Hepatocyte (in vitro differentiated cells): ENCODE measurements around the gene MCM6. TPM values are rescaled to one million over a fixed set of nuclear protein-coding genes. Genes with fewer than 3 reads are reported as not detected.

ENCODE experiments used
- DNase-seq: peaks from one replicate; pipeline ENCODE4 v3.0.0-alpha.2; 2016; ENCODE audit warnings: low spot score
- H2AFZ ChIP-seq: fragments of 200-600 bp; sonication (generic); 2 replicates; pipeline ENCODE4 v1.6.0; 2016; ENCODE audit warnings: antibody characterized with exemption, mild to moderate bottlenecking
- H3K27ac ChIP-seq: fragments of 200-600 bp; sonication (generic); 2 replicates; pipeline ENCODE4 v1.5.1; 2016; ENCODE audit warnings: mild to moderate bottlenecking
- H3K27me3 ChIP-seq: fragments of 200-600 bp; sonication (generic); 2 replicates; pipeline ENCODE4 v1.6.1; 2016
- H3K36me3 ChIP-seq: fragments of 200-600 bp; sonication (generic); replicated peaks from 2 replicates; pipeline ENCODE4 v1.5.1; 2016; ENCODE audit warnings: low read depth; ENCODE audit not compliant: insufficient read depth
- H3K4me1 ChIP-seq: fragments of 200-600 bp; sonication (generic); 2 replicates; pipeline ENCODE4 v1.5.1; 2016; ENCODE audit warnings: mild to moderate bottlenecking, moderate library complexity; ENCODE audit not compliant: insufficient read depth
- H3K4me2 ChIP-seq: fragments of 200-600 bp; sonication (generic); 2 replicates; pipeline ENCODE4 v1.6.0; 2016
- H3K4me3 ChIP-seq: fragments of 200-600 bp; sonication (generic); 2 replicates; pipeline ENCODE4 v1.5.1; 2016; ENCODE audit warnings: mild to moderate bottlenecking
- H3K79me2 ChIP-seq: fragments of 200-600 bp; sonication (generic); 2 replicates; pipeline ENCODE4 v1.6.0; 2017; ENCODE audit warnings: mild to moderate bottlenecking
- H3K9me2 ChIP-seq: fragments of 200-600 bp; sonication (generic); replicated peaks from 2 replicates; pipeline ENCODE4 v1.6.0; 2017; ENCODE audit warnings: mild to moderate bottlenecking; ENCODE audit not compliant: insufficient read depth
- H3K9me3 ChIP-seq: fragments of 200-600 bp; sonication (generic); 2 replicates; pipeline ENCODE4 v1.5.1; 2016; ENCODE audit warnings: low read depth, mild to moderate bottlenecking
- H4K20me1 ChIP-seq: fragments of 200-600 bp; sonication (generic); 2 replicates; pipeline ENCODE4 v1.6.0; 2016; ENCODE audit warnings: mild to moderate bottlenecking; ENCODE audit not compliant: insufficient read depth, poor library complexity, severe bottlenecking
- EZH2 ChIP-seq: fragments of 200-600 bp; sonication (generic); IDR thresholded peaks from 2 replicates; pipeline ENCODE4 v1.6.1; 2016; ENCODE audit warnings: antibody characterized with exemption, mild to moderate bottlenecking, borderline replicate concordance
- EZH2phosphoT487 ChIP-seq: fragments of 200-600 bp; sonication (generic); IDR thresholded peaks from one replicate; pipeline ENCODE4 v1.6.1; 2018; ENCODE audit warnings: antibody characterized with exemption, mild to moderate bottlenecking, low read depth, moderate library complexity; ENCODE audit not compliant: unreplicated experiment, severe bottlenecking
- WGBS: methylation state at CpG from one replicate; pipeline ENCODE4 v1.1.6; 2016; ENCODE audit warnings: low lambda C conversion rate; ENCODE audit errors: missing lambda C conversion rate; 5-methylcytosine and 5-hydroxymethylcytosine counted together
- polyA plus RNA-seq: library from polyadenylated mRNA; unstranded; fragments of >200 nt; fragmentation: Nextera tagmentation; extraction: Ambion mirVana; gene quantifications from 2 replicates; pipeline ENCODE4 v1.2.1, GENCODE V29; 2016
- total RNA-seq: library from RNA; depleted of rRNA; stranded (reverse); fragments of >200 nt; gene quantifications from 2 replicates; pipeline ENCODE4 v1.2.3, GENCODE V29; 2014
- TF ChIP-seq, protein P1 (sequence below): fragments of 200-600 bp; sonication (generic); IDR thresholded peaks from 2 replicates; pipeline ENCODE4 v1.5.1; 2016; ENCODE audit warnings: antibody characterized with exemption, mild to moderate bottlenecking; ENCODE audit not compliant: poor library complexity

Gene MCM6
- total and polyA plus RNA-seq, 2 experiments from 2014 or later: 8.3 to 17.9 TPM

DNA sequence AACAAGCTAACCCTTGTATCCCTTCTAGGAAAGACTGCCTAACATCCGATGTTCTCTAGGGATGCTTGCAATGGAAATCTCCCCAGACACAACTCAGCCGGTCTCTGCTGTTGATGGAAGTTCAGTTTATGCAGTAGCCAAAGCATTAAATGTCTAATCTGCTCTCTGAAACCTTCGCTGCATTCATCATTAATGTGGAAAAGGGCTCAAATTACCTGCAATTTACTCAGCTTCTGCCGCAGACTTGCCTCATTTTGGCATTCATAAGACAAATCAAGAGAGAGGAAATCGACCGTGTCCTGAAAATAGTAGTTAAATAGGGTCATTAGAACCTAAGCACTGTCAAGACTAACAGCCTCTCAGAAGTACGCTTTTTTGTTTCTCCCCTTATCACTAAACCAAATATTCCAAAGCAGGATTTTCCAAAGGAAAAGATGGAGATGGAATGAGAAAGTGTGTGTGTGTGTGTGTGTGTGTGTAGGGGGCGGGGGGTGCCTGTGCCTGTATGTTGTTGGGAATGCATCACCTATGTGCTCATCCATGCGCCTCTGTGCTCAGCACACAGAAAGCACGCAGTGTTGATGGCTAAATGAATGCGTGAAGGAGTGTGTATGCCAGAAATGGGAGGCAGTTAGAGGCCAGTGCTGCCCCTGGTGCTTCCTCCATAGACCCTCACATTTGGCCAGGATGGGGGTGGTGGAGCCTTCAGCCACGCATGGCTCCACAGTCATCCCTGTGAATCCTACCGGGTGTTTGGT lies 46.7 kb downstream of the MCM6 start:
- TF ChIP-seq EZH2: no peak
- TF ChIP-seq EZH2phosphoT487: no peak
- TF ChIP-seq, protein P1, sequence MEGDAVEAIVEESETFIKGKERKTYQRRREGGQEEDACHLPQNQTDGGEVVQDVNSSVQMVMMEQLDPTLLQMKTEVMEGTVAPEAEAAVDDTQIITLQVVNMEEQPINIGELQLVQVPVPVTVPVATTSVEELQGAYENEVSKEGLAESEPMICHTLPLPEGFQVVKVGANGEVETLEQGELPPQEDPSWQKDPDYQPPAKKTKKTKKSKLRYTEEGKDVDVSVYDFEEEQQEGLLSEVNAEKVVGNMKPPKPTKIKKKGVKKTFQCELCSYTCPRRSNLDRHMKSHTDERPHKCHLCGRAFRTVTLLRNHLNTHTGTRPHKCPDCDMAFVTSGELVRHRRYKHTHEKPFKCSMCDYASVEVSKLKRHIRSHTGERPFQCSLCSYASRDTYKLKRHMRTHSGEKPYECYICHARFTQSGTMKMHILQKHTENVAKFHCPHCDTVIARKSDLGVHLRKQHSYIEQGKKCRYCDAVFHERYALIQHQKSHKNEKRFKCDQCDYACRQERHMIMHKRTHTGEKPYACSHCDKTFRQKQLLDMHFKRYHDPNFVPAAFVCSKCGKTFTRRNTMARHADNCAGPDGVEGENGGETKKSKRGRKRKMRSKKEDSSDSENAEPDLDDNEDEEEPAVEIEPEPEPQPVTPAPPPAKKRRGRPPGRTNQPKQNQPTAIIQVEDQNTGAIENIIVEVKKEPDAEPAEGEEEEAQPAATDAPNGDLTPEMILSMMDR: no peak
- no peaks in the 10 kb centered on the region for H3K27me3 ChIP-seq
- DNase-seq: no peak
- peaks cover 5% of the 10 kb centered on the region for H3K4me1 ChIP-seq
- WGBS: 77% methylated on average over 13 of the region's 13 CpGs
- no peaks in the 10 kb centered on the region for H3K9me3 ChIP-seq
- no peaks in the 10 kb centered on the region for H3K9me2 ChIP-seq
- no peaks in the 10 kb centered on the region for H3K79me2 ChIP-seq
- no peak overlapping the region for H3K4me2 ChIP-seq
- H3K4me3 ChIP-seq: no peak overlapping the region
- H3K27ac ChIP-seq: no peak overlapping the region
- no peaks in the 10 kb centered on the region for H4K20me1 ChIP-seq
- H3K36me3 ChIP-seq: no peaks in the 10 kb centered on the region
- no peak overlapping the region for H2AFZ ChIP-seq

DNA sequence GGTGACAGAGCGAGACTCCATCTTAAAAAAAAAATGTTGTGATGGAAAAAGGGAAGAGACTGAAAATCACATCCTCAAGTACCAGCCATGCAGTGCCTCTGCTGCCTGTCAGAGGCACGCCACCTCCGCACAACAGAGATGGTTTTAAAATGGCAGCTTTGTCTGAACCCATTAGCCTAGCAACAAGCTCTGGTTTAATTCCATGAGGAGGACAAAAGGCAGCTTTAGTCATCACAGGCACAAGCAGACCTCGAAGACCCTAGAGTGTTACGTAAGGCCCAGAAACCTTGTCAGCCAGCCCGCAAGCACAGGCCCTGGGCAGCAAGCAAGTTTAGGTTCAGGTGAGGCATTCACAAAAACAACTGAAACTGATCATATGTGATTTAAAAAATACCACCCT lies 49.7 kb downstream of the MCM6 start:
- Histone ChIP-seq H3K9me2 (no peaks in the 10 kb centered on the region), H2AFZ (no peak overlapping the region), H3K79me2 (no peaks in the 10 kb centered on the region), H4K20me1 (no peaks in the 10 kb centered on the region), H3K4me1 (peaks cover 5% of the 10 kb centered on the region), H3K4me2 (no peak overlapping the region), H3K4me3 (no peak overlapping the region), H3K9me3 (no peaks in the 10 kb centered on the region), H3K27me3 (no peaks in the 10 kb centered on the region), H3K36me3 (no peaks in the 10 kb centered on the region), H3K27ac (no peak overlapping the region)
- 93% methylated on average over 6 of the region's 6 CpGs for WGBS
- no peak for DNase-seq
- TF ChIP-seq EZH2phosphoT487 (no peak), EZH2 (no peak)
- TF ChIP-seq, protein P1: no peak

- H3K36me3 ChIP-seq: no peaks in the 10 kb centered on the region
- 72% methylated on average over 10 of the region's 11 CpGs for WGBS
- no peak overlapping the region for H2AFZ ChIP-seq
- H3K9me3 ChIP-seq: no peaks in the 10 kb centered on the region
- H3K4me3 ChIP-seq: no peak overlapping the region
- no peak for DNase-seq
- H3K9me2 ChIP-seq: no peaks in the 10 kb centered on the region
- H3K27ac ChIP-seq: no peak overlapping the region
- H3K27me3 ChIP-seq: no peaks in the 10 kb centered on the region
- no peak overlapping the region for H3K4me2 ChIP-seq
- H3K4me1 ChIP-seq: no peaks in the 10 kb centered on the region
- H4K20me1 ChIP-seq: no peaks in the 10 kb centered on the region
- no peak for TF ChIP-seq EZH2phosphoT487
- TF ChIP-seq, protein P1: no peak
- TF ChIP-seq EZH2: no peak
- no peaks in the 10 kb centered on the region for H3K79me2 ChIP-seq
These were observed 50.6 kb downstream of the MCM6 start for GRCh38 chr2:135825550-135826176.
